Measurements from ENCODE around the gene SLC30A7. TPM values are rescaled to one million over a fixed set of nuclear protein-coding genes. Genes with fewer than 3 reads are reported as not detected.

SLC30A7 gene
- total and polyA plus RNA-seq, 3 donors from 2014 or later, result 7.1 to 14.7 (median 14.1) TPM

GRCh38 chr1:101026430-101026788 is 130.5 kb downstream of the SLC30A7 start:
- no peak for DNase-seq
- Histone ChIP-seq H3K9me3 (no peaks in the 10 kb centered on the region), H3K36me3 (ENCODE audit: low read depth, missing control alignments) (no peaks in the 10 kb centered on the region), H3K27ac (no peak overlapping the region), H3K4me3 (peak overlapping the region; percentile 64 to 72), H3K4me1 (no peaks in the 10 kb centered on the region), H3K27me3 (no peaks in the 10 kb centered on the region)
- intact Hi-C loops (cut with DNase I; ENCODE audit: low total_unique reads), result no loop called here
- 35 to 44% methylated on average over 5 of the region's 5 CpGs for WGBS, 2 donors
- no peak for TF ChIP-seq POLR2A (IDR thresholded peaks at IDR 0.05)
- TF ChIP-seq CTCF (IDR thresholded peaks at IDR 0.05), result no peak

GRCh38 chr1:101027194-101027772 is 131.4 kb downstream of the SLC30A7 start:
- no peaks in the 10 kb centered on the region for H3K9me3 ChIP-seq
- no peaks in the 10 kb centered on the region for H3K4me1 ChIP-seq
- intact Hi-C loops (cut with DNase I; ENCODE audit: low total_unique reads), result no loop called here
- H3K27me3 ChIP-seq, result no peaks in the 10 kb centered on the region
- no peak for DNase-seq
- H3K4me3 ChIP-seq, result no peak overlapping the region
- H3K36me3 ChIP-seq (ENCODE audit: low read depth, missing control alignments), result no peaks in the 10 kb centered on the region
- TF ChIP-seq CTCF (IDR thresholded peaks at IDR 0.05) (no peak), POLR2A (IDR thresholded peaks at IDR 0.05) (no peak)
- H3K27ac ChIP-seq, result no peak overlapping the region
- WGBS, 2 donors, result 67 to 80% methylated on average over 6 of the region's 6 CpGs

- 61 to 87% methylated on average over 2 of the region's 2 CpGs for WGBS, 2 donors
- Histone ChIP-seq H3K4me3 (no peak overlapping the region), H3K27ac (no peak overlapping the region), H3K4me1 (no peaks in the 10 kb centered on the region), H3K27me3 (no peaks in the 10 kb centered on the region), H3K9me3 (no peaks in the 10 kb centered on the region), H3K36me3 (ENCODE audit: low read depth, missing control alignments) (no peaks in the 10 kb centered on the region)
- intact Hi-C loops (cut with DNase I; ENCODE audit: low total_unique reads), result no loop called here
- no peak for TF ChIP-seq CTCF (IDR thresholded peaks at IDR 0.05)
- TF ChIP-seq POLR2A (IDR thresholded peaks at IDR 0.05), result no peak
- no peak for DNase-seq
These were observed 132.6 kb downstream of the SLC30A7 start for GRCh38 chr1:101028466-101028865.

GRCh38 chr1:101029184-101029583 is 133.3 kb downstream of the SLC30A7 start:
- intact Hi-C loops (cut with DNase I; ENCODE audit: low total_unique reads), result no loop called here
- TF ChIP-seq CTCF (IDR thresholded peaks at IDR 0.05) (no peak), POLR2A (IDR thresholded peaks at IDR 0.05) (no peak)
- WGBS, 2 donors, result 76 to 89% methylated on average over 1 of the region's 1 CpG

GRCh38 chr1:101030881-101031280 is 135.0 kb downstream of the SLC30A7 start:
- 64 to 68% methylated on average over 4 of the region's 4 CpGs for WGBS, 2 donors
- H3K36me3 ChIP-seq (ENCODE audit: low read depth, missing control alignments), result no peaks in the 10 kb centered on the region
- no peak for DNase-seq
- intact Hi-C loops (cut with DNase I; ENCODE audit: low total_unique reads), result no loop called here
- no peak overlapping the region for H3K27ac ChIP-seq
- TF ChIP-seq CTCF (IDR thresholded peaks at IDR 0.05) (no peak), POLR2A (IDR thresholded peaks at IDR 0.05) (no peak)
- H3K9me3 ChIP-seq, result no peaks in the 10 kb centered on the region
- H3K4me3 ChIP-seq, result no peak overlapping the region
- H3K4me1 ChIP-seq, result no peaks in the 10 kb centered on the region
- H3K27me3 ChIP-seq, result no peaks in the 10 kb centered on the region

More at GRCh38 chr1:101029184-101029583, 133.3 kb downstream of the SLC30A7 start:
- no peak overlapping the region for H3K27ac ChIP-seq
- no peaks in the 10 kb centered on the region for H3K9me3 ChIP-seq
- no peaks in the 10 kb centered on the region for H3K4me1 ChIP-seq
- H3K4me3 ChIP-seq, result no peak overlapping the region
- no peaks in the 10 kb centered on the region for H3K27me3 ChIP-seq
- H3K36me3 ChIP-seq (ENCODE audit: low read depth, missing control alignments), result no peaks in the 10 kb centered on the region
- DNase-seq, result no peak

Measured in testis (tissue), 3 donors.